Frontal cortex (tissue), 4 donors: ENCODE data around the gene GSTA4. TPM values are rescaled to one million over a fixed set of nuclear protein-coding genes. Genes with fewer than 3 reads are reported as not detected.
"Not testable (repeated sequence)": the region's sequence is repeated elsewhere in the genome, so short reads cannot be mapped to it uniquely, and the experiment has no call there.

Experiments used
- DNase-seq, 2 donors: peaks; one replicate each; pipeline ENCODE4 v3.0.0; 2012; ENCODE audit warnings: low spot score in 2 of 2
- FAIRE-seq: peaks from 2 replicates; lab custom pipeline; 2012; peaks lifted over from hg19 to GRCh38; lab: Jason Lieb, UNC
- total RNA-seq: library from RNA; depleted of rRNA; stranded (reverse); fragments of >200 nt; gene quantifications from one replicate; pipeline ENCODE4 v1.2.3, GENCODE V29; 2014
- donor health status: control.
- donor health status: control.
- donor health status: control.

GSTA4 gene
- total RNA-seq, 1 donor from 2014 or later, result 119 TPM

- FAIRE-seq, result no peak
- DNase-seq, result no peak
Observed at GRCh38 chr6:52982680-52983079, 12.4 kb downstream of the GSTA4 start.

GRCh38 chr6:52981222-52981900 is 13.7 kb downstream of the GSTA4 start:
- FAIRE-seq, result no peak

GRCh38 chr6:52976591-52977035 is 18.5 kb downstream of the GSTA4 start:
- FAIRE-seq (no peak), DNase-seq (no peak)

More at GRCh38 chr6:52981222-52981900, 13.7 kb downstream of the GSTA4 start:
- no peak for DNase-seq

- DNase-seq (no peak), FAIRE-seq (no peak)
Observed at GRCh38 chr6:52976149-52976548, 18.9 kb downstream of the GSTA4 start.

GRCh38 chr6:52975580-52975979 is 19.5 kb downstream of the GSTA4 start:
- no peak for DNase-seq
- FAIRE-seq, result no peak

- no peak for DNase-seq
- no peak for FAIRE-seq
Observed at GRCh38 chr6:52972989-52973388, 22.1 kb downstream of the GSTA4 start.

- FAIRE-seq (no peak), DNase-seq (no peak)
Observed at GRCh38 chr6:52969359-52969758, 25.7 kb downstream of the GSTA4 start.

GRCh38 chr6:52966101-52966500 is 29.0 kb downstream of the GSTA4 start:
- DNase-seq (no peak), FAIRE-seq (no peak)

- DNase-seq (no peak), FAIRE-seq (no peak)
Observed at GRCh38 chr6:52965380-52965779, 29.7 kb downstream of the GSTA4 start.

- DNase-seq, result no peak
- no peak for FAIRE-seq
Observed at GRCh38 chr6:52964318-52964717, 30.8 kb downstream of the GSTA4 start.

- DNase-seq, result no peak
- no peak for FAIRE-seq
Observed at GRCh38 chr6:52962701-52963100, 32.4 kb downstream of the GSTA4 start.

GRCh38 chr6:52961022-52961421 is 34.1 kb downstream of the GSTA4 start:
- FAIRE-seq, DNase-seq: not testable (repeated sequence)

GRCh38 chr6:52960211-52960610 is 34.9 kb downstream of the GSTA4 start:
- not testable (repeated sequence) for FAIRE-seq, DNase-seq

GRCh38 chr6:52958546-52959255 is 36.4 kb downstream of the GSTA4 start:
- FAIRE-seq, result no peak
- no peak for DNase-seq

GRCh38 chr6:52955871-52956270 is 39.2 kb downstream of the GSTA4 start:
- FAIRE-seq (no peak), DNase-seq (no peak)

- DNase-seq, result no peak
- no peak for FAIRE-seq
Observed at GRCh38 chr6:52953911-52954839, 40.9 kb downstream of the GSTA4 start.

GRCh38 chr6:52946306-52946705 is 48.8 kb downstream of the GSTA4 start:
- FAIRE-seq (no peak), DNase-seq (no peak)

GRCh38 chr6:52942821-52943220 is 52.3 kb downstream of the GSTA4 start:
- DNase-seq, FAIRE-seq: not testable (repeated sequence)

GRCh38 chr6:52942221-52942620 is 52.9 kb downstream of the GSTA4 start:
- no peak for FAIRE-seq
- no peak for DNase-seq

GRCh38 chr6:52937908-52938307 is 57.2 kb downstream of the GSTA4 start:
- no peak for FAIRE-seq
- DNase-seq, result no peak
